Measurements from ENCODE around the gene AGAP3. TPM values are rescaled to one million over a fixed set of nuclear protein-coding genes. Genes with fewer than 3 reads are reported as not detected.

AGAP3 gene
- total RNA-seq, 1 donor from 2014 or later, result 77.8 TPM

DNA sequence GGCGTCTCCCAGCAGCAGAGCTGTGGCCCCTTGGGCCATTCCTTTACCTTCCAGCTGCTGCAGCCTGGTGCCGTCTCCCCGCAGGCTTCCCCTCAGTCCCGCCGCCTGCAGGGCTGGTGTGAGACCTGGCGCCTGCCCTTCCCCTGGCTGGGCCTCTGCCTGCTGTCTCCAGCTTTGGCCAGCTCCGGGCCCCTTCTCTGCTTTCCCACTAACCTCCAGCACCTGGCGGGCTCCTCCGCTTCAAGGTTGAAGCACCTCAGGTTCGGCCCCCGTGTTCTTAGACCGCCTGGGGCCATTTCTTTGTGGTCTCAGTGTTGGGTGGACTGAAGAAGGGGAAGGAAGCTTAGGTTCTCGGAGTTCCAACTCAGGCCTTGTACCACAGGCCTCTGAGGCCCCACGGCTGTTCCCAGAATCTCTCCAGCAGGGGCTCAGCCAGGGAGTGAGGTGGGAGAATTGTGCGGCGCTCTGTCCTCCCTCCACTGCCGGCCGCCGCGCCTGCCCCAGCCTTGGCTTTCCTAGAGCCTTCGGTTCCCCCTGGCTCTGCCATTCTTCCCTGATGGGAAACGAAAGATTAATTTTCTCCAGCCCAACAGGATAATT is 50.9 kb downstream of the AGAP3 start:
- no peaks in the 10 kb centered on the region for H3K9me3 Mint-ChIP-seq (ENCODE audit: low read depth)

DNA sequence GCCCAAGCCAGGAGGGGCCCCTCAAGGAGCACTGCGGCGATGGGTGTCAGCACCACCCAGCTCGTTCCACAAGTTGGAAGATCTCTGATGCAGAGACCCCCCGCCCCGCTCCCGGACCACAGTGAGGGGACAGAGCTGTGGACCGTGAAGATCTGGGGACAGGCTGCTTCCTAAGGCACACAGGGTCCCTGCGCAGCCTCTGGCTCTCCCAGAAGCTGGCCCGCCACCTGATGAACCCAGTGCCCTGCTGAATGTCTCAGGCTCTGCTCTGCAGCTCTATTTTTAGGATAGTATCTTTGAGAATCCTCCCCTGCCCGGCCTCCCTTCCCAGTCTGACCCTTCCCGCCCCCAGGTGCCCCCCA is 51.5 kb downstream of the AGAP3 start:
- Mint-ChIP-seq H3K4me3 (ENCODE audit: unreplicated experiment) (no peak overlapping the region), H3K4me1 (ENCODE audit: low read depth) (no peaks in the 10 kb centered on the region), H3K9me3 (ENCODE audit: low read depth) (no peaks in the 10 kb centered on the region), H3K27ac (ENCODE audit: unreplicated experiment) (no peak overlapping the region), H3K36me3 (ENCODE audit: low read depth) (peaks cover 32% of the 10 kb centered on the region), H3K27me3 (ENCODE audit: low read depth) (no peaks in the 10 kb centered on the region)
- peak; percentile 63 for DNase-seq (ENCODE audit: low spot score)
- TF ChIP-seq, protein P1, sequence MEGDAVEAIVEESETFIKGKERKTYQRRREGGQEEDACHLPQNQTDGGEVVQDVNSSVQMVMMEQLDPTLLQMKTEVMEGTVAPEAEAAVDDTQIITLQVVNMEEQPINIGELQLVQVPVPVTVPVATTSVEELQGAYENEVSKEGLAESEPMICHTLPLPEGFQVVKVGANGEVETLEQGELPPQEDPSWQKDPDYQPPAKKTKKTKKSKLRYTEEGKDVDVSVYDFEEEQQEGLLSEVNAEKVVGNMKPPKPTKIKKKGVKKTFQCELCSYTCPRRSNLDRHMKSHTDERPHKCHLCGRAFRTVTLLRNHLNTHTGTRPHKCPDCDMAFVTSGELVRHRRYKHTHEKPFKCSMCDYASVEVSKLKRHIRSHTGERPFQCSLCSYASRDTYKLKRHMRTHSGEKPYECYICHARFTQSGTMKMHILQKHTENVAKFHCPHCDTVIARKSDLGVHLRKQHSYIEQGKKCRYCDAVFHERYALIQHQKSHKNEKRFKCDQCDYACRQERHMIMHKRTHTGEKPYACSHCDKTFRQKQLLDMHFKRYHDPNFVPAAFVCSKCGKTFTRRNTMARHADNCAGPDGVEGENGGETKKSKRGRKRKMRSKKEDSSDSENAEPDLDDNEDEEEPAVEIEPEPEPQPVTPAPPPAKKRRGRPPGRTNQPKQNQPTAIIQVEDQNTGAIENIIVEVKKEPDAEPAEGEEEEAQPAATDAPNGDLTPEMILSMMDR (IDR thresholded peaks at IDR 0.05), result no peak

More for the DNA sequence above, 50.9 kb downstream of the AGAP3 start:
- no peaks in the 10 kb centered on the region for H3K27me3 Mint-ChIP-seq (ENCODE audit: low read depth)
- H3K4me3 Mint-ChIP-seq (ENCODE audit: unreplicated experiment), result no peak overlapping the region
- no peaks in the 10 kb centered on the region for H3K4me1 Mint-ChIP-seq (ENCODE audit: low read depth)
- H3K27ac Mint-ChIP-seq (ENCODE audit: unreplicated experiment), result no peak overlapping the region
- TF ChIP-seq, protein P1 (IDR thresholded peaks at IDR 0.05), result no peak
- peaks cover 31% of the 10 kb centered on the region for H3K36me3 Mint-ChIP-seq (ENCODE audit: low read depth)
- DNase-seq (ENCODE audit: low spot score), result peak; percentile 84

DNA sequence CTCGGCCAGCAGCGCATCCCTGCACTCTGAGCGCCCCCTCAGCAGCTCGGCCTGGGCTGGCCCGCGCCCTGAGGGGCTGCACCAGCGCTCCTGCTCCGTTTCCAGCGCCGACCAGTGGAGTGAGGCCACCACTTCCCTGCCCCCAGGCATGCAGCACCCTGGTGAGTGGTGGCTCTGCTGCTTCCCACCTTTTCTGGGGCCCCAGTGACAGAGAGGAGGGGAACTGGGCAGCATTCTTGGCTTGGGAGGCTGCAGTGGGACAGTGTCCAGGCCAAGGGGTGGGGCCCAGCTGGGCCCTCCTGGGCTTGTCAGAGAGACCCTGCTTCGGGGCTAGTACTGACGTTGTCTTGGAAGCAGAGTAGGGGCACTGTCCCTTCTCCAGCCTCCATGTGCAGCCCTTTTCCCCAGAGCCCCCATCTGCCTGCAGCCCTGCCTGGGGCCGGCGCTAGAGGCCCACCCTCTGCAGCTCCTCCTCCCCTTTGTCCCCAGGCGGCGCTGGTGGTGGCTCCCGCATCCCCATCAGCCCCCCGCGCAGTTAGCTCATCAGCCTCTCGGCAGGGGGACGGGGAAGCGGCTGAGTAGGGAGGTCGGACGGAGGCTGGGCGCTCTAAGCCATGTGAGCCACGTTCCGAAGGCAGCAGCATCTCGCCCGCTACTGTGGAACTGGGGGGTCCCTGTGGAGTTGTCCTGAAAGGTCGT is 52.0 kb downstream of the AGAP3 start:
- no peaks in the 10 kb centered on the region for H3K4me1 Mint-ChIP-seq (ENCODE audit: low read depth)
- H3K9me3 Mint-ChIP-seq (ENCODE audit: low read depth), result no peaks in the 10 kb centered on the region
- peak; percentile 87 for DNase-seq (ENCODE audit: low spot score)
- H3K36me3 Mint-ChIP-seq (ENCODE audit: low read depth), result peaks cover 35% of the 10 kb centered on the region
- H3K4me3 Mint-ChIP-seq (ENCODE audit: unreplicated experiment), result no peak overlapping the region
- no peak overlapping the region for H3K27ac Mint-ChIP-seq (ENCODE audit: unreplicated experiment)
- TF ChIP-seq, protein P1 (IDR thresholded peaks at IDR 0.05), result no peak
- H3K27me3 Mint-ChIP-seq (ENCODE audit: low read depth), result no peaks in the 10 kb centered on the region

DNA sequence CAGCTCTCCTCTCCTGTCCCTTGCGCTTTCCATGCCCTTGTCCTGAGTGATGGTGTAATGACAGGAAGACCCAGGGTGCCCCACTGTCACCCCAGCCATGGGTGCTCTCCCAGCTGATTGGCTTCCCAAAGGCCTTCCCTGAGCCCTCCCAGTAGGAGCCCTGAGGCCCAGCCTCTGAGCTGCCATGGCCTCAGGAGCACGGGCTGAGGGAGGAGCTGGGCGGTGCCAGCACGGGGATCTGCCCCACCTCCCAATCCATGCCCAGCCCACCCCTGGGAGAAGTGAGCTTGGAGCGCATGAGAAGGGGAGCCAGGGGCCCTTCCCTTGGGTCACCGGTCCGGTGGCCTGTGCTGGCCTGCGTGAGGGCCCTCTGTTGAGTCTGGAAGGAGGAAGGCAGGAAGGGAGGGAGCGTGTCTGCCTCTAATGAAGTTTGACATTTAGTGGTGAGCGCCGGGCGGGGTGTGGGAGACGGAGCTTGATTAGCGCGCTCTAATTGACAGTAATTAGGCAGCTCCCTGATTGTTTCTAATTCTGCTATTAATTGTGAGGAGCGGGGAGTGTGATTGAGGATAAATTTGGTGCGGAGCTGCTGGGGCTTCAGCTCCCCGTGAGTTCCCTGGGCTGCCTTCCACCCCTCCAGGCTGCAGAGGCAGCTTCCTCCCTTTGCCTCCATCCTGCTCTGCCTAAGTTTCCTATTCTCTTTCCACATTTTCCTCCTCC is 53.0 kb downstream of the AGAP3 start:
- no peaks in the 10 kb centered on the region for H3K9me3 Mint-ChIP-seq (ENCODE audit: low read depth)
- H3K27me3 Mint-ChIP-seq (ENCODE audit: low read depth), result no peaks in the 10 kb centered on the region
- peaks cover 42% of the 10 kb centered on the region for H3K36me3 Mint-ChIP-seq (ENCODE audit: low read depth)
- H3K4me1 Mint-ChIP-seq (ENCODE audit: low read depth), result no peaks in the 10 kb centered on the region
- DNase-seq (ENCODE audit: low spot score), result peak; percentile 79
- TF ChIP-seq, protein P1 (IDR thresholded peaks at IDR 0.05), result no peak
- no peak overlapping the region for H3K4me3 Mint-ChIP-seq (ENCODE audit: unreplicated experiment)
- no peak overlapping the region for H3K27ac Mint-ChIP-seq (ENCODE audit: unreplicated experiment)

DNA sequence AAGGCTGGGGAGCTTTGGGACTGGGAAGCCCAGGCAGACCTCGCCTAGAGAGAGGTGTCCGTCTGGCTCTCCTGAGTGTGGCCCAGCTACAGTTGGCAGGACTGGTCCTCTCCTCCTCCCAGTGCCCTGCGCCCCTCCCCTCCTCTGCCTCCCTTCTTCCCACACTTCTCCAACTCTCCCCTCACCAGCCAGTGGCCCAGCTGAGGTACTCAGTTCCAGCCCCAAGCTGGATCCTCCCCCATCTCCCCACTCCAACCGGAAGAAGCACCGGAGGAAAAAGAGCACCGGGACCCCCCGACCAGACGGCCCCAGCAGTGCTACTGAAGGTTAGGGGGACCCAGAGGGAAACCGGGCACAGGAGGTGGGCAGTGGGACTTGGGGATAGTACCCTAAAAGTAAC is 53.5 kb downstream of the AGAP3 start:
- H3K9me3 Mint-ChIP-seq (ENCODE audit: low read depth), result no peaks in the 10 kb centered on the region
- H3K27me3 Mint-ChIP-seq (ENCODE audit: low read depth), result no peaks in the 10 kb centered on the region
- no peaks in the 10 kb centered on the region for H3K4me1 Mint-ChIP-seq (ENCODE audit: low read depth)
- DNase-seq (ENCODE audit: low spot score), result peak; percentile 67
- H3K4me3 Mint-ChIP-seq (ENCODE audit: unreplicated experiment), result no peak overlapping the region
- TF ChIP-seq, protein P1 (IDR thresholded peaks at IDR 0.05), result no peak
- H3K27ac Mint-ChIP-seq (ENCODE audit: unreplicated experiment), result no peak overlapping the region
- peaks cover 43% of the 10 kb centered on the region for H3K36me3 Mint-ChIP-seq (ENCODE audit: low read depth)

Data from chondrocyte (in vitro differentiated cells).